Lung microvascular endothelial cell (primary cell): ENCODE measurements around the gene CACNA2D2. TPM values are rescaled to one million over a fixed set of nuclear protein-coding genes. Genes with fewer than 3 reads are reported as not detected.

Source experiments
- DNase-seq, 2 donors: peaks; one replicate each; pipeline versions ENCODE4 v3.0.0 to v3.0.0-alpha.2; 2010; ENCODE audit warnings: low read depth in 2 of 2
- total RNA-seq: library from RNA; depleted of rRNA; stranded (reverse); fragments of >200 nt; gene quantifications from 2 replicates; pipeline ENCODE4 v1.2.1, GENCODE V29; 2014

Gene CACNA2D2
- total RNA-seq, 1 donor from 2014 or later = under 0.01 TPM

GRCh38 chr3:50428007-50428633 lies 75.3 kb downstream of the CACNA2D2 start:
- DNase-seq = no peak

DNA sequence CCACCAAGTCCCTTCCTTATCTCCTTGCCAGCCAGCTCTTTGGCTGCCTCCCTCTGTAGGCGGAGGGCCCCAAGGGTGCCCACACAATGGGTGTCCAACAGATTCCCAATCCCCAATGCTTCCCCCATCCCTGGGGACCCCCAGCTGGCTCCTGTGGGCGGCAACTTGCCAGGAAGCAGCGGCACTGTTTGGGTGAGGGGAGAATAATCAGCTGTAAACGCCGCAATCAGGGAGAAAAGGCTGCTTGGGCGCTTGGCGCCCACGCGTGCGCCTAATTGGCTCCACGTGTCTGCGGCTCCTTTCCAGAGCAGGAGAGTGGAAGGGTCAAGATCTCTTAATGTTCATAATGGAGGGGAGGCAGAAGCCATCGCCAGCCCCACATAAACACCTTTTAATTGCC lies 76.2 kb downstream of the CACNA2D2 start:
- no peak for DNase-seq

DNA sequence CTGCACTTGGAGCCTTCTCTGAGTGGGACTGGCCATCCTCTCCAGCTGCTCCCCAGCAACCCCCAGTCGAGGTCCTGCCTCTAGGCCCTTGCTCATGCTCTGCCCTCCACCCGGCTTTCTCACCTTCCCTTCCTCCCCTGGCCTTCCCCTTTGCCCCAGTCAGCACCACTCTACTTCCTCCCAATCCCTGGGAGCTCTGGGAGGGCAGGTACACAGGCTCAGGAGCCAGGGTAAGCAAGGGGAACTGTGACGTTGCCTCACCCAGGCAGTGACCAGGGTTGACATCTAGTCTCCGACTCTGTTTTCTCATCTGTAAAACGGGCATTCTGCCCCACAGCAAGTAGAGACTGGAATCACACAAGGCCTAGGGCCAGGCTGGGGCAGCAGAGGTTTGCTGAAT lies 77.5 kb downstream of the CACNA2D2 start:
- no peak for DNase-seq

GRCh38 chr3:50423543-50423942 lies 79.9 kb downstream of the CACNA2D2 start:
- no peak for DNase-seq

DNA sequence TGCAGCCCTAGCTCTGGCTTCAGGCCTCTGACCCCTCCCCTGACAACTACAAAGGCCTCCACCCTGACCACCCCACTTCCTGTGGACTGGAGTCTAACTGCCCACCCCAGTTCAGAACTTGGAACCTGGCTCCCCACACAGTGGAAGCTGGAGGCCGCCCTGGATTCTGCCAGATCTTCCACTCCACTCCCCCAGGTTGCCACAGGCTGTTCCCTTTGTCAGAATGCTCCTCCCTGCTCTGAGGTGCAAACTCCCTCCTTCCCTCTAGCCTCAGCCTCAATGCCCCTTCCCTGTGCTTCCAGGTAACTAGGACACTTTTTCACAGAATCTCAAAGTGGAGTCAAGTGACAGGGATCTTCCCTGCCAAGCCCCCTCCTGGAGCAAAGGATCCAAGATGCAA lies 81.3 kb downstream of the CACNA2D2 start:
- DNase-seq = no peak

- DNase-seq = no peak
Measured at GRCh38 chr3:50419595-50420370, 83.7 kb downstream of the CACNA2D2 start.

DNA sequence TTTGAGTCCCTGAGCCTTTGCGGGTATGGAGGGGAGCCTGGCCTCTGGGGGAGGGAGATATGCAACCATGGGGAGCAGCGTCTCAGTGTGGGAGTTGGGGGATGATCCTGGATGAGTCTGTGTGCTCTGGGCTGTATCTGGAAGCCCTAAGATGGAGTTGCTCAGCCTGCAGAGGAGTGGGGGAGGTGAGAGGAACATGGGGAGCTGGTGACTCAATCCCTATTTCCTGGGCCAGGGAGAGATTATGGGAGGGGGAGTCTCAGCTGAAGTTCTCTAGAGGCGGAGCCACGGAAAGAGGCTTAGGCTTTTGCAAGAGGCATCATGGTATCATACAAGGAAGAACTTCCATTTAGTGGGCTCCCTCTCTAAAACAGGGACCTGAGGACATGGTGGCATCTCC lies 84.6 kb downstream of the CACNA2D2 start:
- no peak for DNase-seq

GRCh38 chr3:50417637-50418033 lies 85.8 kb downstream of the CACNA2D2 start:
- DNase-seq = no peak

DNA sequence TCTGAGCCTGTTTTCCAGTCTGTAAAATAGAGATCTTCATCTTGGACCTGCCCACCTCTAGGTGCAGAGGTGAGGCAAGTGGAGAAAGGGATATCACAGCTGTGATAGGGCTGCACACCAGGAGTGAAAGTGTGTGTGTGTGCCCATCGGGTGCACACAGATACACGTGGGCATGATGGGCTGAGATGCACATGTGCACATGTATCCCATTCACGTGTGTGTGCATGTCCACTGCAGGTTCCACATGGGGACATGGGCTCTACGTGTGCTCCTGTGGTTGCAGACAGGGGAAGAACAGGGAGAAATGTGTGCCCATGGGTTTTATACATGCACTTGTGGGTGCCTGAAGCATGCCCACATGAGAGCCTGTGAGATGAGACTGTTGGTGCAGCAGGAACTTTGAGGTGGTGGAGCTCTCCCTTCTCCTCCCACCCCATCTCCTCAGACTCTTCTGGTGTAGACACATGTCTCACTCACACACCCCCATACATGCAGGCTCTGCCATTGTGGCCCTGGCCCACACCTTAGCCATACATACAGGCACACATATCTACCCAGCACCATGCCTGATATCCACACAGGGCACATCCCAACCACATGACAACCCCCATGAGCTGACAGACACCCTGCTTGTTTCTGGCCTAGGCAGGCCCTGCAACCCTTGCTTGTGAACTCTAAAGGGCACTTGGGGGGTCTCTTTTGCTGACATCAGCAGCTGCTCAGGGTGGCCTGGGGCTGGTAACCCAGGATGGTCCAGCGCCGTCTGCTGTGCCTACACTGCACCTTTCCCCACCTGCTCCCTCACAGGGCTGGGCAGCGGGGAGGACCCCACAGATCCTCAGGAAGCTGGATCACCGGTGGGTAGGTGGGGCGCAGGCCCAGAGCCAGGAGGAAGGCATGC lies 86.4 kb downstream of the CACNA2D2 start:
- DNase-seq = no peak

- no peak for DNase-seq
Measured at GRCh38 chr3:50415816-50416215, 87.6 kb downstream of the CACNA2D2 start.

- no peak for DNase-seq
Measured at GRCh38 chr3:50415061-50415460, 88.4 kb downstream of the CACNA2D2 start.

DNA sequence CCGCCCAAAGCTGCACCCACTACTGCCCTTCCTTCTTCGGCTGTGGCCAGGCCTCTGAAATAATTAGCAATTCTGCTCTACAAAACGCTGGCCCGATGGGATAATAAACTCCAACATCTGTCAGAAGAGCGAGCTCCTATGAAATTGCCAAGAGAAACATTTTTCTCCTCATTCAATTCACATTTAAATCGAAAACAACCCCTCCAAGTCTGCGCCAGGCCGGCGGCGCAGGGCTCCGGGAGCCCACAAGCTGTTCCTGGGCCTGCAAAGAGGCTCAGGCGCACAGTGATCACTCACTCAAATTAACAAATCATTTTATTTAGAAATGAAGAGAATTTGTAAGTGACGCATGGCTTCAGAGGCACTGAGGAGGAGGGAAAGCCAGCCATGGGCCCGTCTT lies 88.8 kb downstream of the CACNA2D2 start:
- no peak for DNase-seq

- DNase-seq = no peak
Measured at GRCh38 chr3:50412231-50412754, 91.1 kb downstream of the CACNA2D2 start.

DNA sequence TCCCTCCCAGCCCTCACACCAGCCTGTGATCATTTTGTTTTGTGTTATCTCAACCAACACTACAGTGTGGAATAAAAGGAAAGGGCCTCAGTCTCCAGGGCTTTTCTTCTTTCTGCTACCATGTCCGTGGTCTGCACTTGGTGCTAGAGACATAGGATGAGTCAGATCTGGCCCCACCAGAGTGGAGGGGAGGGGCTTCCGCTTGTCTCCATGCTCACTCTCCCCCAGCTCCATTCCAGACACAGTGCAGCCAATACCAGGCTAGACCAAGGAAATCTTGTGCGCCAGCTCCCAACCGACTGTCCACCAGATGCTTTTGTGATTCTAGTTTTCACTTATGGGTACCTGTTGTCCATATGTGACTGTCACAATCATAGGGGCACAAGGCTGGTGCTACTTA lies 92.2 kb downstream of the CACNA2D2 start:
- DNase-seq = no peak

DNA sequence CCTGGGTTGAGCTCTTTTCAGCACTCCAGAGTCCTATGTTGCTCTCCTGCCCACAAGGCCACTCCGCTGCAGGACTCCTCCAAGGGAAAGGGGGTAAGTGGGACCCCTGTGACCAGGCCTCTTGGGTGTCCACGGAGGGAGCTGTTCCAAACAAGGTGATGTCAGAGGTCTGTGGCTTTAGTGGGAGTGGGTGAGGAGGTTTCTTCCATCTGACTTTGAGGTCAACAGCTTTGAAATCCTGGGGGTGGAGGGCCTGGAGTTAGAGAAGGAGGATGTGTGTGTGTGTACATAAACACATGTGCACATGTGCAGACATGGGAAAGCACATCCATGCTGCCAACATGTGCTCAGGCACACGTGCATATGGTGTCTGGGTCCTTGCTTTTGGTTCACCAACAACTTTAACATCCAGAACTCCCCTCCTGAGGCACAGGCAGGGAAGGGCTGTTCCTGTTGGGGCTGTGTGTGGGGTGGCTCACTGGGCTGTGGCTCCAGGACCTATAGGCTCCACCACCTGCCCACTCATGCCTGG lies 92.8 kb downstream of the CACNA2D2 start:
- DNase-seq = no peak

DNA sequence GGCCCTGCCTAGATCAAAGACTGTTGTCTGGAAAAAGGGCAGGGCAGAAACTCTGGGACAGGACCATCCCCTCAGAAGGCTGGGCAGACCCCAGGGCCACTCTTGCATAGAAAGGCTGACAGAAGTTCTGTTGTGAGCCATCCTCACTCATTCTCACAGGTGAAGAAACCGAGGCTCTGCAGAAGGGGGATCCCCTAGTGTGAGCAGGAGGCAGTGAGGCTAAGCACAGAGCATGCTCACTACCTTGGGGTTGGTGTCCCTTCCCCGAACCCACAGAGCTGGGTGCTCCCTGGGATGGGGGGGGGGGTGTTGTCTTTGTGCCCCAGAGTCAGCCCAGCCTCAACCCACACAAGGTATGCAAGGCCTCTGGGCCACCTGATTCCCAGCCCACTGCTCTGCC lies 93.2 kb downstream of the CACNA2D2 start:
- no peak for DNase-seq

GRCh38 chr3:50408443-50408944 lies 94.9 kb downstream of the CACNA2D2 start:
- DNase-seq = no peak

- no peak for DNase-seq
Measured at GRCh38 chr3:50406487-50406886, 96.9 kb downstream of the CACNA2D2 start.

DNA sequence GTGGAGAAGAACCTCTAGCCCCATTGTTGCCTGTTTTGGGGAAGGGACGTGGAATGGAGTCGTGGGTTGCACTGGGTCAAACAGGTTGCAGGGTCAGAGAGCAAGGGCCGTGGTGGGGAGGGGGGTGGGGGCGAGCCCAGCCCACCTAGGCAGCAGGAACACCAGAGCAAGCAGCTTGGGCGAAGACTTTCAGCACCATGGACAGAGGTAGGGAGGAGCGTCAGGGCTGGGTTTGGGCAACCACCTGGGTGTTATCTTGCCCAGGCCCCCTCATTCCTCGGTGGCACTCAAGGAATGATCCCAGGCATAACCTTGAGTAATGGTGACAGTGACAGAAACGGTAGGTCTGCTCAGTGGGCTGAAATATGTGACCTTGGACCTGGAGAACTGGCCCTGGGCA lies 98.2 kb downstream of the CACNA2D2 start:
- DNase-seq = peak in 1 of 2 donors; percentile 35

- no peak for DNase-seq
Measured at GRCh38 chr3:50401978-50402595, 101.3 kb downstream of the CACNA2D2 start.

GRCh38 chr3:50396502-50396901 lies 106.9 kb downstream of the CACNA2D2 start:
- DNase-seq = no peak
